Sigmoid colon (tissue), 7 donors: ENCODE data around the gene CSH2. TPM values are rescaled to one million over a fixed set of nuclear protein-coding genes. Genes with fewer than 3 reads are reported as not detected.
"Not testable (repeated sequence)": the region's sequence is repeated elsewhere in the genome, so short reads cannot be mapped to it uniquely, and the experiment has no call there.

ENCODE experiments used
- DNase-seq: peaks from one replicate; pipeline ENCODE4 v3.0.0-alpha.2; 2019
- H3K27ac ChIP-seq, 4 donors: fragments of 200-600 bp; sonication (generic); one replicate each; pipeline ENCODE4 v1.5.1; 2016 to 2019; ENCODE audit warnings: mild to moderate bottlenecking in 1 of 4
- H3K27me3 ChIP-seq, 3 donors: fragments of 200-600 bp; sonication (generic); one replicate each; pipeline ENCODE4 v1.5.1; 2019; ENCODE audit warnings: mild to moderate bottlenecking in 1 of 3
- H3K36me3 ChIP-seq, 4 donors: fragments of 200-600 bp; sonication (generic); one replicate each; pipeline ENCODE4 v1.5.1; 2016 to 2019
- H3K4me1 ChIP-seq, 4 donors: fragments of 200-600 bp; sonication (generic); one replicate each; pipeline ENCODE4 v1.5.1; 2017 to 2019
- H3K4me3 ChIP-seq, 4 donors: fragments of 200-600 bp; sonication (generic); one replicate each; pipeline ENCODE4 v1.5.1; 2017 to 2019; ENCODE audit warnings: mild to moderate bottlenecking in 2 of 4, moderate library complexity in 1 of 4
- H3K9me3 ChIP-seq, 4 donors: fragments of 200-600 bp in 3 of 4; sonication (generic) in 3 of 4; one replicate each; pipeline versions ENCODE4 v1.5.1 to v1.6.1; 2013 to 2019
- EP300 ChIP-seq, 4 donors: sonication (generic); formaldehyde crosslinking; IDR thresholded peaks; one replicate each; pipeline ENCODE4 v1.6.1; 2017; ENCODE audit warnings: antibody characterized with exemption in 4 of 4
- POLR2A ChIP-seq, 2 donors: fragments of 450-650 bp; IDR thresholded peaks; one replicate each; pipeline ENCODE4 v1.6.1; 2016; ENCODE audit warnings: antibody characterized with exemption in 2 of 2, mild to moderate bottlenecking in 2 of 2, moderate library complexity in 2 of 2
- POLR2AphosphoS5 ChIP-seq, 4 donors: sonication (generic); formaldehyde crosslinking; IDR thresholded peaks; one replicate each; pipeline ENCODE4 v1.6.1; 2017; ENCODE audit warnings: antibody characterized with exemption in 4 of 4
- WGBS, 2 donors: extraction: QIAGEN DNeasy Blood & Tissue Kit; methylation state at CpG; one replicate each; pipeline ENCODE4 v1.1.7; 2013; 5-methylcytosine and 5-hydroxymethylcytosine counted together
- intact Hi-C: fragments of 100-400 bp; cut with DNase I; formaldehyde crosslinking; loops from one replicate; pipeline ENCODE4 v1.15.1; 2023
- polyA plus RNA-seq, 3 donors: library from polyadenylated mRNA; stranded (reverse); fragments of 200-250 nt; gene quantifications; one replicate each; pipeline ENCODE4 v1.2.3, GENCODE V29; 2013
- total RNA-seq, 4 donors: library from RNA; depleted of rRNA; stranded (reverse); fragments of >200 nt; gene quantifications; one replicate each; pipeline ENCODE4 v1.1.0, GENCODE V29; 2016
- TF ChIP-seq, protein P1 (sequence below), 4 experiments: fragments of 450-650 bp in 3 of 4; fragments of 200-600 bp in 1 of 4; IDR thresholded peaks; one replicate each; pipeline ENCODE4 v1.5.1; 2016 to 2019; ENCODE audit warnings: antibody characterized with exemption in 4 of 4, mild to moderate bottlenecking in 3 of 4, moderate library complexity in 2 of 4
- donor health status: healthy with polysubstance abuse.
- donor health status: Bipolar disorder and iron deficiency.
- donor health status: healthy.

The CSH2 gene
- total and polyA plus RNA-seq, 7 donors = not detected

DNA sequence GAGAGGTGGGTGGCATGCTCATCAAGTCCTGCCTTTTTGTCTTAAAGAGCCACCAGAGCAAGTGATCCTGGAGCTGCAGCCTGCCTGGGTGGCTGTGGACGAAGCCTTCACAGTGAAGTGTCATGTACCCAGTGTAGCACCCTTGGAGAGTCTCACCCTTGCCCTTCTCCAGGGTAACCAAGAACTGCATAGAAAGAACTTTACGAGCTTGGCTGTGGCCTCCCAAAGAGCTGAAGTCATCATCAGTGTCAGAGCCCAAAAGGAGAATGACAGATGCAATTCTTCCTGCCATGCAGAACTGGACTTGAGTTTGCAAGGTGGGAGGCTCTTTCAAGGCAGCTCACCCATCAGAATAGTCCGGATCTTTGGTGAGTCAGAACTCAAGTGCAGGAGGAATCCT lies 14.2 kb downstream of the CSH2 start:
- no peak for DNase-seq
- Histone ChIP-seq H3K4me3 (no peak overlapping the region), H3K9me3 (no peaks in the 10 kb centered on the region), H3K4me1 (no peaks in the 10 kb centered on the region), H3K27me3 (no peaks in the 10 kb centered on the region), H3K27ac (no peak overlapping the region), H3K36me3 (no peaks in the 10 kb centered on the region)
- TF ChIP-seq, protein P1, sequence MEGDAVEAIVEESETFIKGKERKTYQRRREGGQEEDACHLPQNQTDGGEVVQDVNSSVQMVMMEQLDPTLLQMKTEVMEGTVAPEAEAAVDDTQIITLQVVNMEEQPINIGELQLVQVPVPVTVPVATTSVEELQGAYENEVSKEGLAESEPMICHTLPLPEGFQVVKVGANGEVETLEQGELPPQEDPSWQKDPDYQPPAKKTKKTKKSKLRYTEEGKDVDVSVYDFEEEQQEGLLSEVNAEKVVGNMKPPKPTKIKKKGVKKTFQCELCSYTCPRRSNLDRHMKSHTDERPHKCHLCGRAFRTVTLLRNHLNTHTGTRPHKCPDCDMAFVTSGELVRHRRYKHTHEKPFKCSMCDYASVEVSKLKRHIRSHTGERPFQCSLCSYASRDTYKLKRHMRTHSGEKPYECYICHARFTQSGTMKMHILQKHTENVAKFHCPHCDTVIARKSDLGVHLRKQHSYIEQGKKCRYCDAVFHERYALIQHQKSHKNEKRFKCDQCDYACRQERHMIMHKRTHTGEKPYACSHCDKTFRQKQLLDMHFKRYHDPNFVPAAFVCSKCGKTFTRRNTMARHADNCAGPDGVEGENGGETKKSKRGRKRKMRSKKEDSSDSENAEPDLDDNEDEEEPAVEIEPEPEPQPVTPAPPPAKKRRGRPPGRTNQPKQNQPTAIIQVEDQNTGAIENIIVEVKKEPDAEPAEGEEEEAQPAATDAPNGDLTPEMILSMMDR (IDR thresholded peaks at IDR 0.05) = no peak
- intact Hi-C loops = no loop called here
- WGBS, 2 donors = 68 to 79% methylated on average over 3 of the region's 3 CpGs

DNA sequence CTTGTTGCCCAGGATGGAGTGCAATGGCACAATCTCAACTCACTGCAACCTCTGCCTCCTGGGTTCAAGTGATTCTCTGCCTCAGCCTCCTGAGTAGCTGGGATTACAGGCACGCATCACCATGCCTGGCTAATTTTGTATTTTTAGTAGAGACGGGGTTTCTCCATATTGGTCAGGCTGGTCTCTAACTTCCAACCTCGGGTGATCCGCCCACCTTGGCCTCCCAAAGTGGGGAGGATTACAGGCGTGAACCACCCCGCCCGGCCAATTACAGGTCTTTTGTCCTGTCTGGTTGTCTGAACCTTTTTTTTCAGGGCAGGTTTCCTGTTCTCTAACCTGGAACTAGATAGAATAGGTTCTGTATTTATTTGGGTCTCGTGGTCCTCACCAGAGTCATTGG lies 17.1 kb downstream of the CSH2 start:
- H3K9me3 ChIP-seq, H3K27ac ChIP-seq, H3K4me3 ChIP-seq, H3K36me3 ChIP-seq, DNase-seq, intact Hi-C loops, H3K27me3 ChIP-seq, H3K4me1 ChIP-seq: not testable (repeated sequence)
- WGBS, 2 donors = 57 to 87% methylated on average over 8 of the region's 8 CpGs

- intact Hi-C loops = no loop called here
- no peak overlapping the region for H3K4me3 ChIP-seq
- H3K27ac ChIP-seq = no peak overlapping the region
- H3K4me1 ChIP-seq = no peaks in the 10 kb centered on the region
- WGBS, 2 donors = 90 to 93% methylated on average over 8 of the region's 8 CpGs
- H3K27me3 ChIP-seq = no peaks in the 10 kb centered on the region
- no peak for TF ChIP-seq POLR2A (IDR thresholded peaks at IDR 0.05)
- no peak for TF ChIP-seq EP300 (IDR thresholded peaks at IDR 0.05)
- TF ChIP-seq, protein P1 (IDR thresholded peaks at IDR 0.05) = no peak
- no peak for TF ChIP-seq POLR2AphosphoS5 (IDR thresholded peaks at IDR 0.05)
- no peaks in the 10 kb centered on the region for H3K9me3 ChIP-seq
- peak; percentile 20 for DNase-seq
- H3K36me3 ChIP-seq = no peaks in the 10 kb centered on the region
Observed at GRCh38 chr17:63855185-63855584, 18.3 kb downstream of the CSH2 start.

DNA sequence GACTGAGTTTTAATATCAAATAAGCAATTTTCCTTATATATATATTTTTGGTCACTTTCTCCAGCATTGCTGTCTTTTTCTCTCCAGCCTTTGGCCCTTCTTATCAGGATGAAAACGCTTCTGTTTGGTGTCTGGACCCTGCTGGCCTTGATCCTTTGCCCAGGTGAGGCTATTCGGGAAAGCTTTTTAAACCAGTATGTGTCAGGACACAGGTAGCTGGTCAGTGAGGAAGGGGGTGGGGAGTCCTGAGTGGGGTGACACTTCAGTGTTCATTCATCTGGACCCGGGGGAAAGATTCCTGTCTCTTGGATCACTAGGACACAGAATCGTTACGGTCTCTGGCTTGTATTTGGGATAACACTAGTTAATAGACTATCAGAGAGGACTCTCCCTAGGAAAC lies 18.8 kb downstream of the CSH2 start:
- no peak overlapping the region for H3K27ac ChIP-seq
- DNase-seq = no peak
- TF ChIP-seq, protein P1 (IDR thresholded peaks at IDR 0.05) = no peak
- no peak for TF ChIP-seq EP300 (IDR thresholded peaks at IDR 0.05)
- no peak for TF ChIP-seq POLR2A (IDR thresholded peaks at IDR 0.05)
- TF ChIP-seq POLR2AphosphoS5 (IDR thresholded peaks at IDR 0.05) = no peak
- H3K4me3 ChIP-seq = no peak overlapping the region
- H3K9me3 ChIP-seq = no peaks in the 10 kb centered on the region
- no peaks in the 10 kb centered on the region for H3K27me3 ChIP-seq
- WGBS, 2 donors = 60 to 90% methylated on average over 5 of the region's 5 CpGs
- no peaks in the 10 kb centered on the region for H3K36me3 ChIP-seq
- intact Hi-C loops = no loop called here
- H3K4me1 ChIP-seq = no peaks in the 10 kb centered on the region

DNA sequence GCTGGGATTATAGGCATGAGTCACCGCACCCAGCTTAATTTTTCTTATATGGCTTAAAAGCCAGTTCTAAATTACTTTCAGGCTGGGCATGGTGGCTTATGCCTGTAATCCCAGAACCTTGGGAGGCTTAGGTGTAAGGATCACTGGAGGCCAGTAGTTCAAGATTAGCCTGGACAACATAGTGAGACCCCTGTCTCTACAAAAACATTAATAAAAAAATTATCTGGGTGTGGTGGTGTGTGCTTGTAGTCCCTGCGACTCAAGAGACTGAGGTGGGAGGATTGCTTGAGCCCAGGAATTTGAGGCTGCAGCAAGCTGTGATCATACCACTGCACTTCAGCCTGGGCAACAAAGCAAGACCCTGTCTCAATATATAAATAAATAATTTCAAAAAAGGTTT lies 20.2 kb downstream of the CSH2 start:
- no peak for DNase-seq
- TF ChIP-seq, protein P1 (IDR thresholded peaks at IDR 0.05) = no peak
- no peak for TF ChIP-seq POLR2A (IDR thresholded peaks at IDR 0.05)
- no peak for TF ChIP-seq POLR2AphosphoS5 (IDR thresholded peaks at IDR 0.05)
- no peak for TF ChIP-seq EP300 (IDR thresholded peaks at IDR 0.05)

More for the DNA sequence above, 20.2 kb downstream of the CSH2 start:
- peaks cover 0 to 12% (median 5%) of the 10 kb centered on the region in 4 donors for H3K4me1 ChIP-seq
- no peak overlapping the region for H3K4me3 ChIP-seq
- WGBS, 2 donors = 89 to 92% methylated on average over 2 of the region's 2 CpGs
- H3K9me3 ChIP-seq = no peaks in the 10 kb centered on the region
- no peak overlapping the region for H3K27ac ChIP-seq
- no peaks in the 10 kb centered on the region for H3K27me3 ChIP-seq
- no peaks in the 10 kb centered on the region for H3K36me3 ChIP-seq
- intact Hi-C loops = no loop called here
